Mesodermal cell (in vitro differentiated cells): ENCODE measurements around the gene BMPR1A.

Source experiments
- H3K27ac ChIP-seq: 2 replicates; pipeline ENCODE4 v1.7.0; 2013; ENCODE audit warnings: mild to moderate bottlenecking, low read depth, low read length, moderate library complexity; ENCODE audit not compliant: severe bottlenecking
- H3K36me3 ChIP-seq: 2 replicates; pipeline ENCODE4 v1.7.1; 2013; ENCODE audit warnings: mild to moderate bottlenecking, low read length, moderate library complexity; ENCODE audit not compliant: control insufficient read depth, insufficient read depth
- H3K4me1 ChIP-seq: one replicate; pipeline ENCODE4 v1.7.1; 2013; ENCODE audit warnings: mild to moderate bottlenecking, low read length; ENCODE audit not compliant: insufficient read depth, control insufficient read depth, poor library complexity, severe bottlenecking
- H3K4me3 ChIP-seq: 2 replicates; pipeline ENCODE4 v1.7.0; 2013; ENCODE audit warnings: low read length, control low read depth, mild to moderate bottlenecking; ENCODE audit not compliant: insufficient read depth, poor library complexity, severe bottlenecking; ENCODE audit errors: extremely low read depth
- H3K9me3 ChIP-seq: 2 replicates; pipeline ENCODE4 v1.7.1; 2013; ENCODE audit warnings: mild to moderate bottlenecking, low read length, moderate library complexity; ENCODE audit not compliant: control insufficient read depth
- WGBS, 2 experiments: methylation state at CpG; one replicate each; pipeline ENCODE4 v1.1.5; 2013; ENCODE audit warnings: missing lambda C conversion rate in 2 of 2; ENCODE audit not compliant: insufficient coverage in 2 of 2; 5-methylcytosine and 5-hydroxymethylcytosine counted together

The BMPR1A gene

DNA sequence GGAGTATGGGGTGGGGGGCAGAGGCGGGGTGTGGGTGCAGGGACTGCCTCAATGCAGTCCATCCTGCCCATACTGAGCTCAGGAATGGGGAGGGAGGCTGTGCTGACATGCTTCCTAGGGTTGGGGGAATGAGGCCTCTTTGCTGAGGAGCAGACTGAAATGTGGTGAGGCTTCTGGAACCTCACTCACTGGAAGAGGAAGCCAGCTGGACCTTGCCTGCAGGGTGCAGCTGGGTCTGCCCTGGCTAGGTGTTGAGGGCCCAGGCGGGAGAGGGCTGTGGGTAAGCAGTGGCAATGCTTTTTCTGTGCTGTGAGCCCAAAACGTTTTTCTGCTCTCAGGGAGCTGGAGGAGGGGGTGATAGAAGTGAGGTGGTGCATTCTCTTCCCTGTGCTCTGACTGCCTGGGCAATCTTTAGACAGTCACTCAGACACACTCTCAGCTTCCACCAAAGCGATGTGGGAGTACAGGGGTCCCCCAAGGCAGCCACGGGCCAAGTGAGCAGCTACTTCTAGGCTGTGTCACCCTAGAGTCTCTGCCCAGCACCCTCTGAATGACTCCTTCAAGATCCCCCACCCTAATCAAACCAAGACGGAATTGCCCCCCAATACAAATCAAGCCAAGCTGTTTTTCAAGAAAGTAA, 41.1 kb upstream of the BMPR1A start:
- Histone ChIP-seq H3K9me3 (no peaks in the 10 kb centered on the region), H3K36me3 (no peaks in the 10 kb centered on the region), H3K4me3 (no peak overlapping the region), H3K27ac (no peak overlapping the region), H3K4me1 (peaks cover 12% of the 10 kb centered on the region)
- 64 to 72% methylated on average over 4 to 6 of the region's 6 CpGs for WGBS, 2 experiments

- H3K4me3 ChIP-seq = no peak overlapping the region
- no peaks in the 10 kb centered on the region for H3K36me3 ChIP-seq
- peaks cover 10% of the 10 kb centered on the region for H3K4me1 ChIP-seq
- H3K27ac ChIP-seq = no peak overlapping the region
- 65 to 67% methylated on average over 3 to 5 of the region's 5 CpGs for WGBS, 2 experiments
- no peaks in the 10 kb centered on the region for H3K9me3 ChIP-seq
These were observed 40.6 kb upstream of the BMPR1A start for GRCh38 chr10:86715836-86716235.

- no peak overlapping the region for H3K27ac ChIP-seq
- no peaks in the 10 kb centered on the region for H3K9me3 ChIP-seq
- WGBS, 2 experiments = 94 to 99% methylated on average over 8 to 9 of the region's 13 CpGs
- H3K4me1 ChIP-seq = peaks cover 8% of the 10 kb centered on the region
- no peak overlapping the region for H3K4me3 ChIP-seq
- H3K36me3 ChIP-seq = no peaks in the 10 kb centered on the region
These were observed 40.0 kb upstream of the BMPR1A start for GRCh38 chr10:86716466-86716865.

DNA sequence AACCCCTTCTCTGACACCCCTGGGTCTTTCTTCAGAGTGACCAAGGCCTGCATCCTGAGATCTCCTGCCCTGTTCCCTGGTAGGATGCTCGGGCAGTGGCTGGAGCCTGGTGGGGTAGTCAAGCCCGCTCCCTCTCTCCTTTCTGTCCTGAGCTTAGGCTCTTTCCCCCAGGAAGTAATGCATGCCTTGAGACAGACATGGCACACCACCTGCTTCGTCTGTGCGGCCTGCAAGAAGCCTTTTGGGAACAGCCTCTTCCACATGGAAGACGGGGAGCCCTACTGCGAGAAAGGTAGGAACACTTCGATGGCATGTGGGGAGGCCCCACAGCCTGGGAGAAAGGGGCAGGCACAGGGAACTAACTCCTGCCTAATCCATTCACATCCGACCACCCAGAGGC, 37.9 kb upstream of the BMPR1A start:
- Histone ChIP-seq H3K9me3 (no peaks in the 10 kb centered on the region), H3K27ac (no peak overlapping the region), H3K4me3 (no peak overlapping the region), H3K36me3 (no peaks in the 10 kb centered on the region), H3K4me1 (no peaks in the 10 kb centered on the region)
- 86 to 88% methylated on average over 6 to 7 of the region's 8 CpGs for WGBS, 2 experiments

DNA sequence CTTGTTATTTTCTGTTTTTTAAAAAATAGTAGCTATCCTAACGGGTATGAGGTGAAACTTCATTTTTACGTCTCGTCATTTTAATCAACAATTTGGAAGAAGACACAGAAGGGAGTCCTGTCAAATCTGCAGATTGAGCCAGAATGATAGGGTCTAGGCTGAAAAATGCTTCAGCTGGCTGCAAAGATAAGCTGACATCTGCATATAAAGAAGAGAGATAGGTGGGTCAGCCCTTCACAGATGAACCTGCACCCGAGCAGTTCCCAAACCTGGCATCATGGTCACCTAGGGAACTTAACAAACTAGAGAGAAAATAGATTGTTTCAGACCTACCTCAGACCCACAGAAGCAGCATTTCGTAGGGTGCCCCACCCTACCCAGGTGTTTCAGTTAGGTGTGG, 35.2 kb upstream of the BMPR1A start:
- 67 to 75% methylated on average over 3 to 4 of the region's 5 CpGs for WGBS, 2 experiments

GRCh38 chr10:86723009-86723408, 33.4 kb upstream of the BMPR1A start:
- Histone ChIP-seq H3K27ac (no peak overlapping the region), H3K36me3 (no peaks in the 10 kb centered on the region), H3K4me3 (no peak overlapping the region), H3K4me1 (no peaks in the 10 kb centered on the region), H3K9me3 (no peaks in the 10 kb centered on the region)
- 80% methylated on average over 2 of the region's 2 CpGs; no CpG with 5 or more reads in 1 of the 2 experiments for WGBS, 2 experiments

More for the DNA sequence above, 35.2 kb upstream of the BMPR1A start:
- Histone ChIP-seq H3K4me1 (no peaks in the 10 kb centered on the region), H3K4me3 (no peak overlapping the region), H3K36me3 (no peaks in the 10 kb centered on the region), H3K9me3 (no peaks in the 10 kb centered on the region), H3K27ac (no peak overlapping the region)

- Histone ChIP-seq H3K4me3 (no peak overlapping the region), H3K4me1 (no peaks in the 10 kb centered on the region), H3K36me3 (no peaks in the 10 kb centered on the region), H3K27ac (no peak overlapping the region), H3K9me3 (no peaks in the 10 kb centered on the region)
- 96 to 100% methylated on average over 3 of the region's 6 CpGs for WGBS, 2 experiments
These were observed 32.0 kb upstream of the BMPR1A start for GRCh38 chr10:86724445-86724844.

DNA sequence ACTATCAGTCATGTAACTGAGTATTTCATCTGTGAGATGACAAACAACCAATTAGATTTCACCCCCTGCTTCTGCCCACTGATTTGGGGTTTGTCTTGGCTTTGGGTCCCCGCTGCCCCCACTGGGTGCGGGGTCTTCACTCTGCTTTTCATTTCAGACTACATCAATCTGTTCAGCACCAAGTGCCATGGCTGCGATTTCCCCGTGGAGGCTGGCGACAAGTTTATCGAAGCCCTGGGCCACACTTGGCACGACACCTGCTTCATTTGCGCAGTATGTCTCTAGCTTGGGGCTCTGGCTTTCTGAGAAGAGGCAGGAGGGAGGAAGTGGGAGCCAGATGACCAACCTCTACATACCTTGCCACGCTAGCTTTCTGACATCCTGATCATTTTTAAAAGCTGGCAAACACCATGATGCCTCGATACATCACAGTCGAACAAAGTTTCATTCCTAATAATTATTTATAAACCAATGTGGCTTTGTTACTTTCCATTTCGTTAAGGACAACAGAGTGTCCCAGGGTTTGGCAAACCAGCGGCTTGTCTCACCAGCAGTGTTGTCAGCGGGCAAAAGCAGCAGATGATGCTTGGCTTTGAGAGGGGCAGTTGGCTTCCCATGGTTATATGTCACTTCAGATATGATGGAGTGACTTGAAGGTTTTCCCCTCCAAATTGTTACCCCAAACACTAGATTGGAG, 30.3 kb upstream of the BMPR1A start:
- no peaks in the 10 kb centered on the region for H3K9me3 ChIP-seq
- WGBS, 2 experiments = 97 to 98% methylated on average over 10 to 12 of the region's 14 CpGs

GRCh38 chr10:86726677-86726999, 29.8 kb upstream of the BMPR1A start:
- Histone ChIP-seq H3K4me1 (no peaks in the 10 kb centered on the region), H3K4me3 (no peak overlapping the region), H3K36me3 (no peaks in the 10 kb centered on the region), H3K27ac (no peak overlapping the region), H3K9me3 (no peaks in the 10 kb centered on the region)
- WGBS, 2 experiments = 75 to 82% methylated on average over 1 of the region's 1 CpG

More for the DNA sequence above, 30.3 kb upstream of the BMPR1A start:
- Histone ChIP-seq H3K36me3 (no peaks in the 10 kb centered on the region), H3K4me1 (no peaks in the 10 kb centered on the region), H3K27ac (no peak overlapping the region), H3K4me3 (no peak overlapping the region)

- Histone ChIP-seq H3K36me3 (no peaks in the 10 kb centered on the region), H3K4me1 (no peaks in the 10 kb centered on the region), H3K4me3 (no peak overlapping the region), H3K9me3 (no peaks in the 10 kb centered on the region), H3K27ac (no peak overlapping the region)
- 86 to 89% methylated on average over 6 of the region's 6 CpGs for WGBS, 2 experiments
These were observed 28.9 kb upstream of the BMPR1A start for GRCh38 chr10:86727470-86727869.

- no peaks in the 10 kb centered on the region for H3K9me3 ChIP-seq
- WGBS, 2 experiments = 97 to 98% methylated on average over 3 of the region's 3 CpGs
- H3K4me1 ChIP-seq = no peaks in the 10 kb centered on the region
- no peak overlapping the region for H3K4me3 ChIP-seq
- no peak overlapping the region for H3K27ac ChIP-seq
- H3K36me3 ChIP-seq = no peaks in the 10 kb centered on the region
These were observed 28.4 kb upstream of the BMPR1A start for GRCh38 chr10:86728056-86728455.
